NCI-H2227 (cell line): ENCODE data around the gene TTLL10.

Experiments
- DNase-seq: peaks from one replicate; lab custom pipeline; 2025; ENCODE audit not compliant: unreplicated experiment; lab: John Stamatoyannopoulos, UW

Gene TTLL10

DNA sequence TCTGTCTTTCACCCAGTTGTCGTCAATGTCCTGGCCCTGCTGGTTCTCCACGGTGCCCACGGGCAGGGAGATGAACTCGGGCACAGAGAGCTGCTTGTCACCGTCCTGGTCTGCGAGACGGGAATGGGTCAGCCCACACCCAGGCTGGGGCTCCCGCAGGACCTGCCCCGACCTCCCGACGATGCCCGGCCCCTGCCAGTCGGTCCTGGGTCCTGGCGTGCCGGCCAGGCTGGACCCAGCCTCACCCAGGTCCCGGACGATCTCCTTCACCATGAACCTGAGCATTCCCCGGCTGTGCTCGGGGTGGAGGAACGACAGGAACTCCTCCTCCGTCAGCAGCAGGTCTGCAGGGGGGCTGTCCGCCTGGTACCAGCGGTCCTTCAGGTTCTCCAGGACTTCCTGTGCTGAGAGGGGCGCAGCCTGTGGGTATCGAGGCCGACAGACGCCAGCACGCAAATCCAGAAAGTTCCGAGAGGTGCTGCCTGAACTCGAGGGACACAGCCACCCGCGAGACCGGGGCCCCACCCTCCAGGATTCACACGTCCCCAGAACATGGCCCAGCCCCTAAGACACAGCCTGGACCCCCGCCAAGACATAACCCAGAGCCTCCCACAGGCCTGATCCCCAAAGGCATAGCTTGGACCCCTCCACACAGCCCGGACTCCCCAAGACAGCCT, 45.0 kb downstream of the TTLL10 start:
- no peak for DNase-seq

DNA sequence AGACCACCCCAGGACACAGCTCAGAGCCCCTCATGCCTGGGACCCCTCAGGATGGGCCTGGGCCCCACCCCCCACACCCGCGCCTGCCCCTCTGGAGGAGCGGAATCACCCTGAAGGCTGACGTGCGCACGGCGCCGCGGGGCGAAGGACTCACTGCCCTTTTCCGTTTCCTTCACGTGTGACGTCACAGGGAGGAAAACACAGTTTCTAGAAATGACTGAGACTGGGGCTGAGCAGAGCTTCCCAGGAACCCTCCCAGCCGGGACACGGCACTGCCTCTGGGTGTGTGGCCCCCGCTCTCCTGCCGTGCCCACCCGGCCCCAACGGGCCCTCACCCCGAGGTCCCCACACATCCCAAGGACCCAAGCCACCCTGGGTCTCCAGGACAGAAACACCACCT, 45.7 kb downstream of the TTLL10 start:
- no peak for DNase-seq

DNA sequence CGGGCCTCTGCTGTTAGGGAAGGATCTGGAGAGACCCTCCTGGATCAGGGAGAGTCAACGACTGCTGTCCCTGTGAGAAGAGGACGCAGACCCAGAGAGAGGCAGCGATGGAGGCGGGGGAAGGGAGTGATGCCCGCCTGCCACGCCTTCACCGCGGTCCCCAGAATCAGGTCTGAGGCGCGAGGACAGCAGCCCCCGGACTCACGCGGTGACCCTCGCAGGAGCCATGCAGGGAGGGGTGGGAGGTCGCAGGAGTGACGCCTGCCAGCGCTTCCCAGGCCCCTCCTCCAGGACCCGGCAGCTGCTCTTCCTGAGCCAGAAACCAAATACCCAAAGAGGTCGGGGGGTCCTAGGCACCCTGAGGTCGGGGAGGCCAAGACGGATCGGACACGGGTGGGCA, 46.5 kb downstream of the TTLL10 start:
- DNase-seq: no peak

GRCh38 chr1:1221887-1222574, 48.4 kb downstream of the TTLL10 start:
- no peak for DNase-seq

DNA sequence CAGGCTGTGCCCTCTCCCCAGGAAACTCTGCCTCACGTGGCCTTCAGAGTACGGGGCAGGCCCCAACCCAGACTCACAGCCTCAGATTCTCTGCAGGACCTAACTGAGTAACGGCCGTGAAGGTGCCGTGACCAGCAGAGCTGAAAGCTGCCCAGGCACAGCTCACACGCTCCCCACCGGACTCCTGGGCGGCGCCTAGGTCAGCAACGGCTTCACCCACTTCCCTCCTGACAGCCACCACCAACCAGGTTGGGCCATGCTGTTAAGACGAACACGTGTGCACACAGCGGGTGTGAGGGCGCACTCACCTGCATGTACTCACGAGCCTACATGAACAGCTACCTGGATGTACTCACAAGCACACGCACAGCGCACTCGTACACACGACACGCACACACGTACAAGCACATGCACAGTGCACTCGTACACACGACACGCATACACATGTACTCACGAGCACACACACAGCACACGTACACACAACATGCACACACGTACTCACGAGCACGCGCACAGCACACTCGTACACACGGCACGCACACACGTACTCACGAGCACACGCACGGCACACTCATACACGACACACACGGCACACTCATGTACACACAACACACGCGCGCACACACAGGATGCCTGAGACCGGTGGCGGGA, 49.0 kb downstream of the TTLL10 start:
- DNase-seq: no peak

DNA sequence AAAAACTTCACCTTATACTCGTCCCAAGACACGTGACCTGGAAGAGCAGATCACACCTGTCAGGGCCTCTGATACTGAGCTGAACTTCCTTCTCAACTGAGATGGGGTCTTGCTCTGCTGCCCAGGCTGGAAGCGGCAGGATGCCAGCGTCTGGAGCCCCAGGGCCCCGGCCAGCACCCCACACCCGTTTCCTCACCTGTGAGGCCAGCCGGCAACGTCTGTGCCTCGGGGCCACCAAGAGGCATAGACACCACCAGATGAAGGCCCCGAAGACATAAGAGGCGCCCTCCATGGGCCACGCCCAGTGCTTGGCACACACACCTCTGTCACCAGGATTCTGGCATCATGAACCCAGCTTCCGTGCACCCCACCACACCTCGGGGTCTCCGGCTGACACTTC, 49.6 kb downstream of the TTLL10 start:
- DNase-seq: no peak

- no peak for DNase-seq
Measured at GRCh38 chr1:1223891-1224290, 50.2 kb downstream of the TTLL10 start.

- no peak for DNase-seq
Measured at GRCh38 chr1:1225238-1225845, 51.7 kb downstream of the TTLL10 start.

GRCh38 chr1:1225913-1226312, 52.2 kb downstream of the TTLL10 start:
- DNase-seq: no peak

DNA sequence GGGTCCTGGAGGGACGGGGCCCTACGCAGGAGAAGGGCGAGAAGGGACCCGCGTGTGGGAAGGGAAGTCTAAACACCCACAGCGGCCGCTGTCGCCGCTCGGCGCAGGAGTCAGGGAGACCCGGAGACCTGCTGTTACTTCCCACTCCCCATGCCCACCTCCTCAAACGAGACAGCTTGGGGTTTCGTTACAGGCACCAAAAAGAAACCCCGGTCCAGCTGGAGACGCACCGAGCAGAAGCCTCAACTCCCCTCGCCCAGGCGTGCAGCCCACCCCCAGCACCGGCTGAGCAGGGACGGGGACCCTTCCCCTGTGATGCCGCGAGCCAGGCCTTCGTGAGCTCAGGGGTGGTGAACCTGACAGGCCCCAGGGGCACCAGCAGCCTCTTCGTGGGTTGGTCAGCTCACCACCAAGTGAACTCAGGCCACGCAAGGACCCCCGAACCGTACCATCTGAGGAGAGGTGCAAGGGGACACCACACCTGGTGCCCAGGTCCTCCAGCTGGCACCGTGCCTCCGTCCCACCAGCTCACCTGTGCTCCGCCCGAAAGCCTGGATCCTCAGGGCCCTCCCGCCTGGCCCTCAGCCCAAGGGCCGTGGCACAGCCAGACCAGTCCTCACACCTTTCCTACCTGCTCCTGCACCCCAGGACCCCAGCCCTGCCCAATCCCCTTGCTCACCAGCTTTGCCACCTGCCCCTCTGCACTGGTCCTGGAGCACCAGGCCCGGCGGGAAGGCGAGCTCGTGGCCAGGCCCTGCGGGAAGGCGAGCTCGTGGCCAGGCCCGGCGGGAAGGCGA, 53.1 kb downstream of the TTLL10 start:
- no peak for DNase-seq

- DNase-seq: no peak
Measured at GRCh38 chr1:1227386-1227785, 53.7 kb downstream of the TTLL10 start.

GRCh38 chr1:1228187-1228586, 54.5 kb downstream of the TTLL10 start:
- no peak for DNase-seq

- no peak for DNase-seq
Measured at GRCh38 chr1:1228596-1229321, 55.1 kb downstream of the TTLL10 start.

GRCh38 chr1:1229770-1230169, 56.1 kb downstream of the TTLL10 start:
- DNase-seq: no peak

DNA sequence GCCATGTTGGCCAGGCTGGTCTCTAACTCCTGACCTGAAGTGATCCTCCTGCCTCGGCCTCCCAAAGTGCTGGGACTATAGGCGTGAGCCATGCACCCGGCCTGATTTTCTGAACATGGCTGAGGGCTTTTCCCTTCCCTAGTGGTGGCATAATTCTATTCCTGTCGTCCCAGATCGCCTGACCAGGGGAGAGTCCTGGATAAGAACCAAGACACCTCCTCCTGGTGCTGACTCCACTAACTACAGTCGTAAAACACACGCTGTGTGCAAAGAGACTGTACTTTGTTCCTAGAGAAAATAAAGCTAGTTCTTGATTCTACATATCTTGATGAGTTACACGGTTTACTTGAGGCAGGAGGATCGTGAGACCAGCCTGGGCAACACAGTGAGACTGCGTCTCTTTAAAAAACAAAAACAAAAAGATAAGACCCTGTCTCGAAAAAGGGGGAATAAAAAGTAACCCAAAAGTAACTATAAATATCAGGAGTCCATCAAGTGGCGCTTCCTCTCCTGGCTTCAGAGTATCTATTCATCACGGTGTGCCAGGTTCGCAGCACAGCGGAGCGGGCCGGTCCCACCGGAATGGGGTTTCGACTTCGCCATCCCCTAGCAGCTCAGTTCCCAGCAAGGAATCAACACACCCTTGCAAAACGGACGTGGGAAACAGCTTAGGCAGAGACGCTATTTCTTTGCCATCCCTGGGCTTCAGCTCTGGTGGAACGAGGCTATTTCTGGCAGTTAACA, 57.1 kb downstream of the TTLL10 start:
- peak; percentile 22 for DNase-seq

GRCh38 chr1:1231400-1232207, 57.9 kb downstream of the TTLL10 start, which contains the start of gene SDF4:
Gene SDF4, minus strand, starts transcription at chr1:1232001. Its CDS starts 3,229 bp downstream, at chr1:1228772.
- peak; percentile 99 for DNase-seq

DNA sequence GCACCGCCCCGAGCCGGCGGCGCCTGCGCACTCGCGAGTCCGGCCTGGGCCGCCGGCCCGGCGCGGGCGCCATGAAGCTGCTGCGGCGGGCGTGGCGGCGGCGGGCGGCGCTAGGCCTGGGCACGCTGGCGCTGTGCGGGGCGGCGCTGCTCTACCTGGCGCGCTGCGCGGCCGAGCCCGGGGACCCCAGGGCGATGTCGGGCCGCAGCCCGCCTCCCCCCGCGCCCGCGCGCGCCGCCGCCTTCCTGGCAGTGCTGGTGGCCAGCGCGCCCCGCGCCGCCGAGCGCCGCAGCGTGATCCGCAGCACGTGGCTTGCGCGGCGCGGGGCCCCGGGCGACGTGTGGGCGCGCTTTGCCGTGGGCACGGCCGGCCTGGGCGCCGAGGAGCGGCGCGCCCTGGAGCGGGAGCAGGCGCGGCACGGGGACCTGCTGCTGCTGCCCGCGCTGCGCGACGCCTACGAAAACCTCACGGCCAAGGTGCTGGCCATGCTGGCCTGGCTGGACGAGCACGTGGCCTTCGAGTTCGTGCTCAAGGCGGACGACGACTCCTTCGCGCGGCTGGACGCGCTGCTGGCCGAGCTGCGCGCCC, 58.6 kb downstream of the TTLL10 start, which contains the start of gene B3GALT6:
Gene B3GALT6 (plus strand): TSS at position 30 of the 588 bp plus-strand sequence. CDS start 42 bp downstream, at position 72.
- no peak for DNase-seq
